Measurements from ENCODE around the gene DDC. TPM values are rescaled to one million over a fixed set of nuclear protein-coding genes. Genes with fewer than 3 reads are reported as not detected.

DDC gene, protein sequence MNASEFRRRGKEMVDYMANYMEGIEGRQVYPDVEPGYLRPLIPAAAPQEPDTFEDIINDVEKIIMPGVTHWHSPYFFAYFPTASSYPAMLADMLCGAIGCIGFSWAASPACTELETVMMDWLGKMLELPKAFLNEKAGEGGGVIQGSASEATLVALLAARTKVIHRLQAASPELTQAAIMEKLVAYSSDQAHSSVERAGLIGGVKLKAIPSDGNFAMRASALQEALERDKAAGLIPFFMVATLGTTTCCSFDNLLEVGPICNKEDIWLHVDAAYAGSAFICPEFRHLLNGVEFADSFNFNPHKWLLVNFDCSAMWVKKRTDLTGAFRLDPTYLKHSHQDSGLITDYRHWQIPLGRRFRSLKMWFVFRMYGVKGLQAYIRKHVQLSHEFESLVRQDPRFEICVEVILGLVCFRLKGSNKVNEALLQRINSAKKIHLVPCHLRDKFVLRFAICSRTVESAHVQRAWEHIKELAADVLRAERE
- polyA plus RNA-seq (2012; ENCODE audit: insufficient read depth, insufficient read length): 1.00 TPM

- no peak for DNase-seq (ENCODE audit: low read depth, low spot score)
- H3K4me3 ChIP-seq (ENCODE audit: low read length): no peak within 1 kb of the TSS
Observed at GRCh38 chr7:50564640-50565558, at the start of gene DDC. Gene DDC (minus strand): TSS chr7:50565405. CDS start chr7:50544085, 21,320 bp downstream.

DNA sequence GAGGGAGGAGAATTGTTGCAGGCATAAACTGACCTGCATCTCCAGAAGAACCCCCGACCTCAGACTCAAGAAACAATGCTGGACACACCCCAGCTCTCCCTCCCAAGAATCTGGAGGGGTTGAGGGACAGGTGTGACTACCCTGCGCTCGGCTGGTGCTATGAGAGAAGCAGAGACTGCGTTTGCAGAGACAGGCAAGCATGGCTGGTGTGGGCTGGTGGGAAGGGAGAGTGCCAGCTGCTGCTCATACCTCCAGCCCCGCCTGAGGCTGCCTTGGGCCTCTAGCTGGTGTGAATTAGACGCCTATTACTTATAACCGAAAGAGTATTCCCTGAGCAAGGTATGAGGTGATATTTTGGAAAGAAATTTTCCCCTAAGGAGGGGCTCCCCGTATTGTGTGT, 48.3 kb upstream of the DDC start:
- no peak for DNase-seq (ENCODE audit: low read depth, low spot score)
- no peak overlapping the region for H3K4me3 ChIP-seq (ENCODE audit: low read length)

- no peak for DNase-seq (ENCODE audit: low read depth, low spot score)
- H3K4me3 ChIP-seq (ENCODE audit: low read length): no peak overlapping the region
Observed at GRCh38 chr7:50612704-50613103, 47.5 kb upstream of the DDC start.

DNA sequence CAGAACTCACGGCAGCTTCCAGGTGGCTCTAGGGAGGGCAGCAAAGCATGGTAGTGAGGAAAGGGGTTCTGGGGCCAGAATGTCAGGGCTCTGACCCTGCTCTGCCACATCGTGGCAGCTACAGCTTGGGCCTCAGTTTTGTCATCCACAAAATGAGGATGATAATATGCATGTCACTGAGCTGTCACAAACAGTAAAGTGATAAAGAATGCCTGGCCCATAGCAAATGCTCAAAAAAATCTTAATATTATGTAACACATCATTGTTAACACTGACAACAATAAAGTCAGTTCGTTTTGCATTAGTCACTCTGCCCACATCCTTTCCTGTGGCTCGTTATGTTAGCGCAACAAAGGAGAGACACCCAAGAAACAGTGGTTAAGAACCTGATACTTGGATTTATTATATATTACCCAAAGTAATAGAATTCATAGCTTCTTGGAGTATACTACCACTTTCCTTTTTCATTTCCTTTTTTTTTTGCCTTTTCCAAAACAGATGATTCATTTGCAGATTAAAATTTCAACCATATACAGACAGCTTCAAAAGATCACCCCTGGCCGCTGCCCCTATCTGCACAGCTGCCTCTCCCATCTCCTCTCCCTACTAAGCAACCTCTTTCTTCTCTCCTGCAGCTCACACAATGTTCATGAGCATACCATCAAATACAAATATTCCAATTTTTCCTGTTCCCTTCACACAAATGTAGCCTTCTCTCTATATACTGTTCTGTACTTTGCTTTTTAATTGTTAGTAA, 45.5 kb upstream of the DDC start:
- DNase-seq (ENCODE audit: low read depth, low spot score): peak; percentile 85
- H3K4me3 ChIP-seq (ENCODE audit: low read length): no peak overlapping the region

- H3K4me3 ChIP-seq (ENCODE audit: low read length): no peak overlapping the region
- peak; percentile 83 for DNase-seq (ENCODE audit: low read depth, low spot score)
Observed at GRCh38 chr7:50608196-50608906, 43.1 kb upstream of the DDC start.

GRCh38 chr7:50607524-50608125, 42.4 kb upstream of the DDC start:
- no peak for DNase-seq (ENCODE audit: low read depth, low spot score)
- no peak overlapping the region for H3K4me3 ChIP-seq (ENCODE audit: low read length)

DNA sequence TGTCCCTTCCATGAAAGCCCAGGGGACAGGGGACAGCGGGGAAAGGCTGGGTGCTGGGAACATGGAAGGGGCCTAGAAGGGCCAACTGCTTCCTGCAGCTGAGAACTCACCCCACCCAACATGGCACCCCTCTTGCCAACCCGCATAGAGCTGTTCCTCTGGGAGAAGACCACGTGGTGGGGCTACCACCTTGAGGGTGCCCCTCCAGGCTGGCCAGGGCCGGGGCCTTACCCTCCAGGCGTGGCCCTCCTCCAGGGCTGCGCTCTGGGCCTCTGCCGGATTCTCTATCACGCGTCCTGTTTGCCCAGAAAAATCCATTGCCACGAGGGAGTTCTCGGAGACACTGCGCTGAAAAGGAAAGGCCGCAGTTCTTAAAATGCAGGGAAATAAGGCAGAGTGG, 39.9 kb upstream of the DDC start:
- H3K4me3 ChIP-seq (ENCODE audit: low read length): no peak overlapping the region
- DNase-seq (ENCODE audit: low read depth, low spot score): no peak

DNA sequence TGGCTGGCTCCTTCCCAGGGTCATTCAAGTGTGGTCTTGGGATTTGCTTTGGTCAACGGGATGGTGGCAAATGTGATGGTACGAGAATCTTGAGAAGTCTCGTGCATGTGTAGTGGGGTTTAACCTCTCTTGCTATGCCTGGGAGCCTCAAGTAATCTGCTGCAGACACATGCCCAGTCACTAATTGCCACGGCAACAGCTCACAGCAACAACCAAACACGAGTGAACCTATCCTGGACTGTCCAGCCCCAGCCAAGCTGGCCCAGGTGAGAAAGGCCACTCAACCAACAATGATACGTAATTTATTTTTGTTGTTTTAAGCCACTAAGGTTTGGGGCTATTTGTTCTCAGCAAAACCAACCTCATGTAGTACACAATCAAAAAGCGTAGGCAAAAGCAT, 38.1 kb upstream of the DDC start:
- H3K4me3 ChIP-seq (ENCODE audit: low read length): no peak overlapping the region
- no peak for DNase-seq (ENCODE audit: low read depth, low spot score)

- H3K4me3 ChIP-seq (ENCODE audit: low read length): no peak overlapping the region
- no peak for DNase-seq (ENCODE audit: low read depth, low spot score)
Observed at GRCh38 chr7:50599385-50599784, 34.2 kb upstream of the DDC start.

DNA sequence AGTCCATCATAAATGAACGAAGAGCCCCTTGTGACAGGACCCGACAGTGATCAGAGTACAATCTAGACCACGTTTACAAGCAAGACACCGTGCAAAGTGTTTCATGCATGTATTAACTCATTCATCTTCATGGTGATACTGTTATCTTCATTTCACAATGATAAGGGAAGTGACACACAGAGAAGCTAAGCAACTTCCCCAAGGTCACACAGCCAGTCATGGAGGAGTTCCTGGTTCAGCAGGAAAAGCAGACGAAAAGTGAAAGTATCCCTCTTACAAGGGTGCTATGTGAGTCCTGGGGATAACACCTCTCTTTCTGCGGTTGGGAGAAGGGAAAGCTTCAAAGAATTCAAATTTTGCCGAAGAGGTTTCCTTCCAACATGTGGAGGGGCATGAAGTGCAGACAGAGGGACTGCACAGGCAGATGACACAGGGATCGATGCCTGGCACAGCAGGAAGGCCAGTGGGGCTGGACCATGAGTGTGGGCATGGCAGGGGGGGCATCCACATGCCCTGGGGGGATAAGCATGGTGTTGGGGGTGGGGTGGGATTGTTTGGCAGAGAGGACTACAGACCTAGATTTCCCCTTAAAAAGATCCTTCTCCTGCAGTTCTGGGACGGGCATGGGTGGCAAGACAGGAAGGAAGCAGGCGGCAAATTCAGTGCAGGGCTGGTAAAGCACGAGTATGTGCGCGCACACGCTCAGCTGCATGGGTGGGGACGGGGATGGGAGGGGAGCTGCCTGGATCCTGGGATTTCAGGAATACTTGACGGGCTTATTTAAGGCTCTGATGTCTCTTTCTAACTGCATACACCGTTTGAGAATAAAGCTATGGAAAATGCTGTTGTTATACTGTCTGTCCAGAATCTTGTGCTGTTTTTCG, 33.5 kb upstream of the DDC start:
- H3K4me3 ChIP-seq (ENCODE audit: low read length): no peak overlapping the region
- no peak for DNase-seq (ENCODE audit: low read depth, low spot score)

DNA sequence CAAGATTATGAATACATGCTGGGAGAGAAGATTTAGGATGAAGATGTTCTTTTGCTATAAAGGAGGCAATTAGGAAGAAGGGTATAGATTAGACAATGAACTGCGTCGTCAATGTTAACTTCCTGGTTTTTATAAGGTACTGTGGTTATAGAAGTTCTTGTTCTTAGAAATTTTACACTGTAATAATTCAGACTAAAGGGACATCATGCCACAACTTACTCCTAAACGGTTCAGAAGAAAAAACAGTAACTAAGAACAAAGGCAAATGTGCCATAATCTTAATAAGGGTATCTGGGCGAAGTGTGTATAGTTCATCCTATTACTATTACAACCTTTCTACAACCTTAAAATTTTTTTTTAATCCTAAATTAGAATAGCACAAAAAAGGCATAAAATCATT, 31.3 kb upstream of the DDC start:
- H3K4me3 ChIP-seq (ENCODE audit: low read length): no peak overlapping the region
- no peak for DNase-seq (ENCODE audit: low read depth, low spot score)

- DNase-seq (ENCODE audit: low read depth, low spot score): peak; percentile 53
- no peak overlapping the region for H3K4me3 ChIP-seq (ENCODE audit: low read length)
Observed at GRCh38 chr7:50595491-50596102, 30.4 kb upstream of the DDC start.

- no peak for DNase-seq (ENCODE audit: low read depth, low spot score)
- no peak overlapping the region for H3K4me3 ChIP-seq (ENCODE audit: low read length)
Observed at GRCh38 chr7:50594734-50595485, 29.7 kb upstream of the DDC start.

- H3K4me3 ChIP-seq (ENCODE audit: low read length): no peak overlapping the region
- peak; percentile 45 for DNase-seq (ENCODE audit: low read depth, low spot score)
Observed at GRCh38 chr7:50594136-50594535, 28.9 kb upstream of the DDC start.

GRCh38 chr7:50592940-50593339, 27.7 kb upstream of the DDC start:
- no peak for DNase-seq (ENCODE audit: low read depth, low spot score)
- H3K4me3 ChIP-seq (ENCODE audit: low read length): no peak overlapping the region

Data from Jurkat, Clone E6-1 (cell line).